HG03469 (cell line): ENCODE data around the gene TLE4.
"Not testable (repeated sequence)": the region's sequence is repeated elsewhere in the genome, so short reads cannot be mapped to it uniquely, and the experiment has no call there.

Source experiments
- ATAC-seq: cut with Tn5 transposase; IDR thresholded peaks from one replicate; pipeline ENCODE4 v1.9.1; 2021; ENCODE audit warnings: mild to moderate bottlenecking, moderate library complexity, moderate number of reproducible peaks; ENCODE audit not compliant: unreplicated experiment

TLE4 gene

GRCh38 chr9:79571309-79572031 is at the start of gene TLE4:
Gene TLE4 (plus strand): TSS chr9:79571965. CDS start chr9:79572791, 826 bp downstream.
- peak; percentile 88 for ATAC-seq

GRCh38 chr9:79522793-79523192 is 49.0 kb upstream of the TLE4 start:
- no peak for ATAC-seq

- ATAC-seq, result no peak
Observed at GRCh38 chr9:79524266-79524665, 47.5 kb upstream of the TLE4 start.

- no peak for ATAC-seq
Observed at GRCh38 chr9:79526149-79526672, 45.6 kb upstream of the TLE4 start.

GRCh38 chr9:79535534-79535933 is 36.2 kb upstream of the TLE4 start:
- no peak for ATAC-seq

GRCh38 chr9:79537838-79538237 is 33.9 kb upstream of the TLE4 start:
- ATAC-seq, result no peak

GRCh38 chr9:79542735-79543620 is 28.8 kb upstream of the TLE4 start:
- ATAC-seq, result no peak

GRCh38 chr9:79544375-79544774 is 27.4 kb upstream of the TLE4 start:
- ATAC-seq, result not testable (repeated sequence)

- ATAC-seq, result no peak
Observed at GRCh38 chr9:79551586-79551985, 20.2 kb upstream of the TLE4 start.

- ATAC-seq, result no peak
Observed at GRCh38 chr9:79551994-79552393, 19.8 kb upstream of the TLE4 start.

GRCh38 chr9:79555474-79556089 is 16.2 kb upstream of the TLE4 start:
- no peak for ATAC-seq

- ATAC-seq, result no peak
Observed at GRCh38 chr9:79559495-79560181, 12.1 kb upstream of the TLE4 start.

- ATAC-seq, result no peak
Observed at GRCh38 chr9:79562749-79563386, 8.9 kb upstream of the TLE4 start.

- ATAC-seq, result no peak
Observed at GRCh38 chr9:79564105-79564504, 7.7 kb upstream of the TLE4 start.

GRCh38 chr9:79565245-79565644 is 6.5 kb upstream of the TLE4 start:
- peak; percentile 96 for ATAC-seq

- ATAC-seq, result no peak
Observed at GRCh38 chr9:79567671-79568098, 4.1 kb upstream of the TLE4 start.

GRCh38 chr9:79568337-79569101 is 3.2 kb upstream of the TLE4 start:
- no peak for ATAC-seq

- no peak for ATAC-seq
Observed at GRCh38 chr9:79569814-79570447, 1.8 kb upstream of the TLE4 start.
